GM19099 (cell line): Measurements from ENCODE around the gene ACOT7.

Experiments
- POLR2A ChIP-seq: IDR thresholded peaks from 3 replicates; pipeline ENCODE4 v1.6.1; 2011; ENCODE audit warnings: low read depth; ENCODE audit not compliant: insufficient read length; ENCODE audit errors: extremely low read depth

Gene ACOT7

DNA sequence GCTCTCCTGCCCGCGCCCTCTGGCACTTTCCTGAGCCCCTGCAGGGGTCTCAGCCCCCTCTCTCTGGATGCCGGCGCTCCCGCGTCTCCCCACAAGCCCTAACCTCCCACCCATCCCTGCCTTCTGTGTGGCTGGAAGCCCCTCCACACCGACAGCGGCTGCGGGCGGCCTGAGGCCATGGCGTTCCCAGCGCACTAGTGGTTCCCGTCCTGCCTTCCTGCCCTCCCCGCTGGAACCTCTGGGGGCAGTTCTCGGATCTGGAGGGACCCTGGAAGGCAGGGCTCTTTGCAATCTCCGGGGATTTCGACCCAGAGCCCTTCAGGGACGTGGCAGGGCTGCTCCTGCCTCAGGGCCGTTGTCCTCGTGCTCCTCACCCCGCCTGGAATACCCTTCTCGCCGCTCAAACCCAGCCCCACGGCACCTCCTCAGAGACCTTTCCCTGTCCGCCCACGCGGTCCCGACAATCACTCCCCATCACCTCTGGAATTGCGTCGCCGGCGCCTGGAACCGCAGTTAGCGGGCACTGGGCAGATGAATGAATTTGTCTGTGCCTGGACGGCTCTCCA, 30.5 kb upstream of the ACOT7 start:
- no peak for TF ChIP-seq POLR2A

DNA sequence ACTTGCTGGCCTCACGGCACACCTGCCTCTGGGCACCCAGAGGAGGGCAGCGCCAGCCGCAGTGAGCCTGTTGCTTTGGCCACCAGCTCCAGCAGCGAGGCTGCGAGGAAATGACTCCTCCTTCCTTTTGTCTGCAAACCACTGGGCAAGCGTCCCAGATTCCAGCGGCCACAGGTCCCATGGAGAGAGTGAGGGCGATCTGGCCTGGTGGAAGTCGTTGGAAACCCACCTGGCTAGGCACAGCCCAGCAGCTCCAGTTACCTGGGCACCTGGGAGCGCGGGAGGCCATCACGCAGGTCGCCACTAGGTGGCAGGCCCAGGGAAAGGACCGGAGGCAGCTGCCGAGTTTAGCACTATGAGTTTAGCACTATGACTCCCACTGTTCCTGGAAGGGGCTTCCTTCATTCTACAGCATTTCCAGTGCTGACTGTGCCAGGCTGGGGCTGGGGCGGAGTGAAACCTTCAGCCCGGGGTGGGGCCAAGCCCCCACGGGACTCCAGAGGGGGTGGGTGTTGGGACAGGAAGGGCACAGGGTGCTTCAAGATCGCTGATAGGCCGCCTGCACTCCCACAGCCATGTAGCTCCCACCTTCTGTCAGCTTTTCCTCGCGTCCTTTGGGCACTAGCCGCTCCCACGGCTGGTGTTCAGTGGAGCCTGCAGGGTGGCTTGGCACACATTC, 29.9 kb upstream of the ACOT7 start:
- TF ChIP-seq POLR2A: no peak

DNA sequence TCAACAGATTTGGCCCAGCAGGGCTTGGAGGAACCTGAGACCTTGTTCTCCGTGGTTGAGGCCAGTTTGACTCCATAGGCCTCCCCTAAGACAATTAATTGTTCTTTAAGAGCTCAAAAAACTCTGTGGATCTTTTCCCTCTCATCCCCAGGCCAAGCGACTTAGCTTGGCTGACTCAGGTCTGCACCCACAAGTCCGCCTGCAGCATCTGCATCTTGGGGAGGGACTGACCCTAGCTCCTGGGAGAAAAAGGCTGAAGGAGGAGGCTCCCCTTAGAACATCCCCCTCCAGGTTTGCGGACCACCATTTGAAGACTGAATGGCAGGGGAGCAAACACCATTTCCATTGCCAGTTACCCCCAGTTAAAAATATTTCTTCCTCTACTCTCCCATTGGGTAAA, 27.7 kb upstream of the ACOT7 start:
- no peak for TF ChIP-seq POLR2A

DNA sequence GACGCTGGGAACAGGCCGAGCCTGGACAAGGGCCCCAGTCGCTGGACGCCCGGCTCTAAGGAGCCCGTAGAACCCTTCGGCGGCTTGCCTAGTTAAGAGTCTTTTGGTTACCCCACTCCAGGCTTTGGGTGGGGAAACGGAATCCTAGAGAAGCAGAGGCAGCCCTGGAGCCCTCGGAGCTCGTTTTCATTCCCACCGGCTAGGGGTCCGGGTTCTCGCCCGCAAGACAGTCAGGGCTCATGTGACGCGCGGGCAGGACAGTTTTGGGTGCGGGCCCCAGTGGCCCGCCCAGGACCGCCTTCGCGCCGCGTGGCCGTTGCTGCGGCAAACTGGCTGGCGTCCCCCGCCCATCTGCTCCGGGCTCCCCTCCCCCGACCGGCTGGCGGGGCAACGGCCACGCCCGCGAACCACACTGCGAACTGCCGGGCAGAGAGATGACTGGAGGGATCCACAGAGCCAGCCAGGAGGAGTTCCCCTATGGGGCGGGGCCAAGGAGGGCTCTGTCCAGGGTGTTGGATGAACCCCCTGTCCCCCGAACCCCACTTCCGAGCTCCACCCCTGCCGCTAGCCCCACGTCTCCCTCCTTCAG, 27.0 kb upstream of the ACOT7 start:
- no peak for TF ChIP-seq POLR2A

DNA sequence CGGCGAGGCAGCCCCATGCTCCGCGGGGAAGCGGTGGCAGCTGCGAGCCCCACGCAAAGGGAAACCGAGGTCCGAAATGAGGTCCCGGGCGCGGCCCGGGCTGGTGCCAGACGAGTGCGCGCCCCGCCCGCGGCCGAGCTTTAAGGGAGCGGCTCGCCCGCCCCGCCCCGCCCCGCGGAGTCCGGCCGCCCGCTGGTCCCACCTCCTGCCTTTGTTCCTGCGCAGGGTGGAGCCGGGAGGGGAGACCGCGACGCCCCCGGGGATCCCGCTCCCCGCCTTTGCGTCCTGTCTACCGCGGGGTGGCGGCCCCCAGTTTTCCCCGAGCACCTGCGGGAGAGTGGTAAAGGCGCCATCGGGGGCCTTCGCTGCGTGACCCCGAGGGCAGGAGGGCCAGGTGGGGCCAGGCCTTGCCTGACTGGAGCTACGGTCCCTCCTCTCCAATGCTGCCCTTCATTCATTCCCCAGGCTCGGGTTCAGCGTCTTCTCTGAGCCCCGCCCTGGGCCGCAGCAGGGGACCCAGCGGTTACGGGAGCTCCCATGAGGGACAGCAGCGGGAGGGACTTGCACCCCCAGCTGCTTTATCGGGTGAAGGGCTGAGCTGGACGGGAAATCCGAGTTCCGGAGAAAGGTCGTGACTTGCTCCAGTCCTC, 26.4 kb upstream of the ACOT7 start, which contains the start of gene HES2:
Gene HES2 (minus strand): TSS at position 116 of the 650 bp plus-strand sequence. CDS start 99 bp downstream, at position 17.
- no peak for TF ChIP-seq POLR2A

DNA sequence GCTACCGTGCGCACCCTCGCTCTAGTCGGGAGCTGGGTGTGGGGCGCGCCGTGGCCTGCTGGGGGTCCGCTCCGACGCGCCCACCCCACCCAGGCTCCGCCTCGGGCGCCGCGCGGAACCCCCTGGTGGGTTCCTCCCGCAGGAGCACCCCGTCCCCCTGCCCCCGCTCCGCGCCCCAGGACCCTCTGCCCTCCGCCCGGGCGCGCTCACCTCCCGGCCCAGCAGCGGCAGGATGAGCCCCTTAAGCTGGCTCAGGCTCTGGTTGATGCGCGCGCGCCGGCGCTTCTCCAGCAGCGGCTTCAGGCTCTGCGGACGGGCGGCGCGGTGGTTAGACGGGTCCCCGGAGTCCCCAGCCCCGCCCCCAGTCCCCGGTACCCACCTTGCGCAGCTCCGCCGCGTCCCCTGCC, 25.8 kb upstream of the ACOT7 start:
- TF ChIP-seq POLR2A: no peak

DNA sequence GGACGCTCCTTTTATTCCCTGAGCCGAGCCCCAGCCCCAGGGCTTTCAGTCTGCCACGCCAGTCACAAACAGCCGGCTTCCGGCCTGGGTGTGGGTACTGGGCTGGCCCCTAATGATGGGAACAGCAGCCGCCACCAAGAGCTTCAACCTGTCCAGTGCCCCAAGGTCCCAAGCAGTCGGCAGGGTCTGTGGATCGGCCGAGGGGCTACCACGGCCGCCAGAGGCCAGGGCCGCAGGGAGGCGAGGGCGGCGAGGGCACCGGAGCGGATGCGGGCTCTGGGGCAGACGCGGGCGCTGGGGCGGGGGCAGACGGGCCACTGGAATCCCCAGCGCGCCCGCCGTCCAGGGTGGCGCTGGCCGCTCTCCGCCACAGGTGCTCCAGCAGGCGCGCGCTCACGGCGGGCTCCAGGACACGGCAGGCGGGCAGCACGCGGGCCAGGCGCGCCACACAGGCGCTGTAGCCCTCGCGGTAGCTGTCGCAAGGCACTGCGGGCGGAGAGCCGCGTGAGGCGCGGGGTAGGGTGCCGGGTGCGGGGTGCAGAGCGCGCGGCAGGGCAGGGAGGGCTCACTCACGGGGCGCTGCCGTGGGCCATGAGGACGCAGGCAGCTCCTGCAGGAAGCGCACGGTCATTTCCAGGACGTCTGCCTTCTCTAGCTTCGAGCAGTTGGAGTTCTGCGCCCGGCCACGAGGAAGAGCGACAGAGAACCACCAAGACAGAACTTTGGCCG, 25.3 kb upstream of the ACOT7 start:
- TF ChIP-seq POLR2A: no peak

DNA sequence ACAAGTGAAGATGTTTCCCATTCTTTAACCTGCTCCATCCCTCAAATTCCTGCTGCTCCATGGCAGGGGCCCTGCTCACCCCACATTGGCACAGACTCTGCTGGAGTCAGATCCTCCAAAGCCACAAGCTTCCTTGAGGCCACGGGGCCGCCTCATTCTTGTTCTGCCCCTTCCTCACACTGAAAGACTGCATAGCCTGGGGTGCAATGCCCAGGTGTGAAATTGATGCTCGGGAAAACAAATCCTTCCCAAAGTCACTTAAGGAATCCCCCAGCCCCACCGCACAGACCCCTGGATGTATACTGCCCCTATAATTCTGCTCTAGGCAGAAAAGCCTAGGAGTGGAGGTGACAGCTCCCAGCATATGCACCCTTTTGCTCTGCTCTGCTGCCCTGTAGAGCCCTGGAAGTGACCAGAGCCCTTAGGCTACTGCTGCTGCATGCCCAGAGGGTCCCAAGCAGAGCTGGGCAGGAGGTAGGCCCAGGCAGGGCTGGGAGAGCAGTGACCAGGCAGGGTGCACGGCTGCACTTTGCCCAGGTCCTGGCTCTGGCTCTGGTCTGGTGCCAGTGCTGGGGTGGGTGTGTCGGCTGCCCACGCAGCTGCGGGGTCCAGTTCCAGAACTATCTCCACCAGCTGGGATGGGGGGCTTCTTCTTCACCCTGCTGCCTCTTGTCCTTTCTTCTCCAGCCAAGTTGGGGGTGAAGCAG, 24.5 kb upstream of the ACOT7 start:
- TF ChIP-seq POLR2A: no peak

DNA sequence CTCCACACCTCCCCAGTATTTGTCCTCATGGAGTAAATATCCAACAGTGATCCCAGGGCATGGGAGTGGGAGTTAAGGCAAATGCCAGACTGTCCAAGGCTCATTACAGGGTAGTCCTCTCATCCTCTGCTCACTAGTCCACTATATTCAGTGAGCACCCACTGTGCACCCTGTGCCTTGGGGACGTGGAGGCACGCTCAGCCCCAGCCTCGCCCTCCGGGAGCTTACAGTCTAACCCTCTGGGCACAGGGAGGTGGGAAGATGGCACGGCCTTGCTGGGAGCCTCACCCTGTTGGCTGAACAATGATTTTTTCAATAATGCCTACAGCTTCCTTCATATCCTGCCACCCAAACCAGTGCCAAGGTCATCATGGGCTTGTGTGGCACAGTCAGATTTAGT, 23.3 kb upstream of the ACOT7 start:
- no peak for TF ChIP-seq POLR2A

DNA sequence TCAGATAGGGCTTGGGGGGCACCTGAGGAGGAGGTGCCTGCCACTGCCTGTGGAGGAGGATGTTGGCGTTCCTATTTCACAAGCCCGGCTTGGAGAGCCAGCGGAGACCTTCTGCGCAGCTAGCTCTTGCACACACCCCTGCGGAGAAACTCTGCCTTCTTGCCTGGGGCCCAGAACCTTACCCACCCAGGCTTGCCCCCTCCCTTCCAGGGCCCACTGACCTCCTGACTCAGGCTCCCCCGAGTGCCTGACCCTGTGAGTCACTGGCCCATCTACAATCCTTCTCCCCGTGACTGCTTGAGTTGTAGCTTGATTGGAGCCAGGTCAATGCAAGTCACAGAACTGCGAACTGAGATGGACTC, 22.7 kb upstream of the ACOT7 start:
- no peak for TF ChIP-seq POLR2A

DNA sequence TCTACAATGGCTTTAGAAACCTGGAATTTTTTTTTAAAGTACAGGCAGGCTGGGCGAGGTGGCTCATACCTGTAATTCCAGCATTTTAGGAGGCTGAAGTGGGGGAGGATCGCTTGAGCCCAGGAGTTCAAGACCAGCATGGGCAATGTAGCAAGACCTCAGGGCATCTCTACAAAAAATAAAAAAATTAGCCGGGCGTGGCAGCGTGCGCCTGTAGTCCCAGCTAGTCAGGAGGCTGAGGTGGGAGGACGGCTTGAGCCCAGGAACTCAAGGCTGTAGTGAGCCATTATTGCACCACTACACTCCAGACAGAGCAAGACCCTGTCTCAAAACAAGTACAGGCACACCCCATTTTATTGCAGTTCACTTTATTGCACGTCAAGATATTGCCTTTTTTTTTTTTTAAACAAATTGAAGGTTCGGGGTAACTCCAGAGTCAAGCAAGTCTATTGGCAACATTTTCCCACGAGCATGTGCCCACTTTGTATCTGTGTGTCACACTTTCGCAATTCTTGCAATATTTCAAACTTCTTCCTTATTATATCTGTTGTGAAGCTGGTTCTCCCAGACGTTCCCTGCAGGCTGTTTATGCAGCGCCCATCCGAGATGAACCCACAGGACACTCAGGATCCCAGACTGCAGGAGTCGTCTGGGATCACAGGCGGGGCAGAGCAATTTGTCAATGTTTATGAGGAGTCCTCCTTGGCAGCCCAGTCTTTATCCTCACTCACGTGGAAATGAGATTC, 21.5 kb upstream of the ACOT7 start:
- no peak for TF ChIP-seq POLR2A

DNA sequence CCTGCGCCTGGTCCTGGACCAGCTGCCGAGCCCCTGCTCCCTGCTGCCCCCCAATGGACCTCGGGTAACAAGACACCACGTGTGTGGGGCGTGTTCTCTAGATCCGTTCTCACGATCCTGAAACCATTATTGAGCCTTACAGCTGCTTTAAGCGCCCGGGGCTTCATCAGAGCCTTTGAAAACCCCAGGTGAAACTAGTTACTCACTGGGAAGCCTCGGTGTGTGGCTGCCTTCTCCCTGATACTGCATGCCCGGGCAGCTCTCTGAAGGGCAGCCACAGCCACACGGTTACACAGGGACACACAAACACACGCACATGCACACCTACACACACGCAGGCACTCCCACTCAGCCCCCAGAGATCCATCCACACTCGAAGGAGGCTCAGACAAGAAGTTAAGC, 20.9 kb upstream of the ACOT7 start:
- TF ChIP-seq POLR2A: no peak

DNA sequence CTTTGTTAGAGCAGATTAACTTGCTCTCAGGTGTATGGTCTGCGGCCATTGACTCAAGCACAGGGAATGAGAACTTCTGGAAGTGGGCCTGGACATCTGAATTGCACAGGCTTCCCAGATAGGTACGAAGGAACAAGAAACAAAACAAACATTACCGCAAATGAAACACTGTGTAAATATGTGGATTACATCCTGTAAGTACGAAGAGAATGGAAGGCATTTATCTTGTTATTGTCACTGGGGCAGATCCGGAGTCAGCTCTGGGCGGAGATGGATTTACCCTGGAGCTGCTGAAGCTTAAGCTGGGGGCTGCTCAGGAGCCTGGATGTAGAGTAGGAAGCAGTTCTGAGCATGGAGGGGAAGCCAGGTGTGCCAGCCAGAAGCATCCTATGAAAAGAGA, 19.3 kb upstream of the ACOT7 start:
- no peak for TF ChIP-seq POLR2A
